GM12878 (cell line): ENCODE measurements around the gene SEZ6L2. TPM values are rescaled to one million over a fixed set of nuclear protein-coding genes. Genes with fewer than 3 reads are reported as not detected.

ENCODE experiments used
- ATF7 ChIP-seq: fragments of 450-650 bp; IDR thresholded peaks from 2 replicates; pipeline ENCODE4 v1.6.1; 2016; ENCODE audit warnings: low read depth, mild to moderate bottlenecking
- CHD1 ChIP-seq: IDR thresholded peaks from 2 replicates; pipeline ENCODE4 v1.6.1; 2012; ENCODE audit warnings: low read depth, low read length, improper control_type of control experiment
- EED ChIP-seq: sonication (generic); IDR thresholded peaks from 2 replicates; pipeline ENCODE4 v1.6.1; 2016; ENCODE audit warnings: antibody characterized with exemption, low read depth
- EGR1 ChIP-seq, 2 experiments: IDR thresholded peaks; 1 replicate in 1 of 2; 2 replicates in 1 of 2; pipeline ENCODE4 v1.6.1; 2011 to 2012; ENCODE audit warnings: low read depth in 2 of 2, low read length in 2 of 2, borderline replicate concordance in 1 of 2, mild to moderate bottlenecking in 1 of 2, moderate library complexity in 1 of 2
- EP300 ChIP-seq, 2 experiments: fragments of 150-350 bp in 1 of 2; IDR thresholded peaks; 2 replicates each; pipeline ENCODE4 v1.6.1; 2011 to 2012; ENCODE audit warnings: low read depth in 2 of 2, low read length in 2 of 2, borderline replicate concordance in 1 of 2, improper control_type of control experiment in 1 of 2, inconsistent platforms in 1 of 2; ENCODE audit not compliant: control insufficient read depth in 1 of 2
- GABPA ChIP-seq: IDR thresholded peaks from 2 replicates; pipeline ENCODE4 v1.6.1; 2014; ENCODE audit warnings: antibody characterized with exemption, low read depth, mild to moderate bottlenecking, inconsistent platforms
- GATAD2B ChIP-seq: fragments of 450-650 bp; conservative IDR thresholded peaks from 2 replicates; pipeline ENCODE4 v1.6.1; 2017; ENCODE audit warnings: low read depth, mild to moderate bottlenecking, moderate library complexity
- HDGF ChIP-seq: fragments of 450-650 bp; IDR thresholded peaks from 2 replicates; pipeline ENCODE4 v1.6.1; 2016; ENCODE audit warnings: antibody characterized with exemption
- MTA2 ChIP-seq: fragments of 450-650 bp; IDR thresholded peaks from 2 replicates; pipeline ENCODE4 v1.6.1; 2016; ENCODE audit warnings: low read depth, mild to moderate bottlenecking, moderate library complexity
- NR2C2 ChIP-seq: IDR thresholded peaks from 2 replicates; pipeline ENCODE4 v1.6.1; 2011; ENCODE audit warnings: borderline replicate concordance, low read depth; ENCODE audit not compliant: control insufficient read depth, insufficient read length
- NR2F1 ChIP-seq: fragments of 450-650 bp; conservative IDR thresholded peaks from 2 replicates; pipeline ENCODE4 v1.6.1; 2017; ENCODE audit warnings: mild to moderate bottlenecking
- NRF1 ChIP-seq: conservative IDR thresholded peaks from 2 replicates; pipeline ENCODE4 v1.6.1; 2011; ENCODE audit warnings: mild to moderate bottlenecking, low read depth, low read length, improper control_type of control experiment
- PML ChIP-seq: IDR thresholded peaks from 2 replicates; pipeline ENCODE4 v1.6.1; 2012; ENCODE audit warnings: low read length, inconsistent platforms
- SMAD5 ChIP-seq: IDR thresholded peaks from 2 replicates; pipeline ENCODE4 v1.6.1; 2016; ENCODE audit warnings: antibody characterized with exemption, low read depth
- SREBF2 ChIP-seq: IDR thresholded peaks from 2 replicates; pipeline ENCODE4 v1.6.1; 2012; ENCODE audit warnings: mild to moderate bottlenecking, low read length
- YY1 ChIP-seq: IDR thresholded peaks from 2 replicates; pipeline ENCODE4 v1.6.1; 2011; ENCODE audit warnings: low read depth, mild to moderate bottlenecking, low read length
- polyA plus RNA-seq, 11 experiments: library from polyadenylated mRNA; depleted of rRNA in 4 of 11; unstranded in 6 of 11; stranded (reverse) in 5 of 11; fragments of >200 nt; fragmentation: Nextera tagmentation in 4 of 11; fragmentation: Illumina TruSeq in 1 of 11; extraction: Ambion mirVana in 4 of 11; extraction: Trizol in 1 of 11; gene quantifications; 1 replicate in 1 of 11; 2 replicates in 10 of 11; pipeline versions ENCODE4 v1.2.1 to v1.2.3, GENCODE V29; 2011 to 2016; ENCODE audit warnings: inconsistent platforms in 2 of 11, missing spikeins in 2 of 11, low read depth in 1 of 11
- total RNA-seq, 4 experiments: library from RNA; depleted of rRNA in 3 of 4; stranded (reverse); fragments of >200 nt in 3 of 4; fragmentation: Illumina TruSeq in 1 of 4; extraction: Trizol in 1 of 4; gene quantifications; 2 replicates each; pipeline versions ENCODE4 v1.2.1 to v1.2.3, GENCODE V29; 2013 to 2021
- TF ChIP-seq, protein P1 (sequence below): fragments of 450-650 bp; IDR thresholded peaks from 2 replicates; pipeline ENCODE4 v1.6.1; 2017; ENCODE audit warnings: mild to moderate bottlenecking, moderate library complexity
- TF ChIP-seq, protein P2 (sequence below): fragments of 450-650 bp; IDR thresholded peaks from 2 replicates; pipeline ENCODE4 v1.6.1; 2017; ENCODE audit warnings: mild to moderate bottlenecking, moderate library complexity
- TF ChIP-seq, protein P3 (sequence below): IDR thresholded peaks from 2 replicates; pipeline ENCODE4 v1.6.1; 2012; ENCODE audit warnings: low read depth, low read length, improper control_type of control experiment

Gene SEZ6L2
- total and polyA plus RNA-seq, 10 of the 15 experiments (the other 5 are each of a cell fraction or from before 2014, with no cell fraction given), result 0.06 to 0.49 TPM; not detected in 8

DNA sequence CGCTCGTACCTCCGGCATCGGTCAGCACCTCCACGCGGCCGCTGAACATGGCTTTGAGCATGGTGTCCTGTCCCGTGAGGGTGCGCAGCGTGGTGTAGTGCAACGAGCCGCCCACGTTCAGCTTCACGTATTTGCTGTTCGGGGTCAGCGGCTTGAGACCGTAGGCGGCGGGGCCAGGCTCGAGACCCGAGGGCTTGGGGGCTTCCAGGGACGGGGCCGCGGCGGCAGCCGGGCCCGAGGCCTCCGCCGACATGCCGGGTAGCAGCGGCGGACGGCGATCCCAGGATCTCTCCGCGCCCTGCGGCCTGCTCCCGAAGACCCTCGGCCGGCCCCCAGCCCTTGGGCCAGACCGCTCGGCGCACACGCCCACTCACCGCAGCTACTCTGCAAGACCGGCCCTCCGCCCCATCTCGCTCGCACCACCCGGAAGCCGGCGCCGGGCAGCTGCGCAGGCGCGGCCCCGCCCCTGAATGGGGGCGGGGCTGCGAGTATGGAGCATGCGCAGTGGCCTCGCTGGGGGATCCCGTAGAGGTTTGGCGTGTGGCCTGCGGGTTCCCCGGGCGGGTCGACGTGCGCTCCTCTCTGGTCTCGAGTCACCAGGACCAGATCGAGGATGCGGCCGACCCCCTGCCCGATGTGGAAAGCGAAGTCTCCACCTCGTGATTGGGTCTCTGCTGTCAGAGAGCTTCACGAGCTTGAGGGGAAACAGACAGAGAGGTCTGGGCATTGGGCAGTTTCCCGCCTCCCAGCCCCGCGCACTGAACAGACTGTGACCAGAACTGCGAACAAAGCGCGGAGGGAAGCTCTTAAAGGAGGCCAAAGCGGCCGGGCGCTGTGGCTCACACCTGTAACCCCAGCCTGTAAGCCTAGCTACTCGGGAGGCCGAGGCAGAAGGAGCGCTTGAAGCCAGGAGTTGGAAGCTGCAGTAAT is 26.7 kb upstream of the SEZ6L2 start, which contains the start of gene KCTD13 (continued):
- TF ChIP-seq GATAD2B (peak; percentile 98), EGR1 (IDR thresholded peaks at IDR 0.05; ENCODE audit: borderline replicate concordance in 1 of 2, low read depth in 2 of 2, low read length in 2 of 2) (peak in 1 of 2 experiments; percentile 90; a peak in 2 of 3 replicates), ATF7 (no peak), SMAD5 (peak; percentile 83), EP300 (IDR thresholded peaks at IDR 0.05; ENCODE audit: borderline replicate concordance in 1 of 2, control insufficient read depth in 1 of 2, low read depth in 2 of 2, low read length in 2 of 2) (no peak), NR2C2 (no peak), GABPA (no peak), SREBF2 (no peak), CHD1 (no peak), MTA2 (0 out of 2 replicates have a peak, but pooled peaks have one; percentile 21), NRF1 (peak; percentile 83), YY1 (peak; percentile 30; the same call in 1 of the 2 replicates), NR2F1 (peak; percentile 90), HDGF (no peak), PML (no peak), EED (no peak; the same call in 1 of the 2 replicates)
- TF ChIP-seq, protein P1, sequence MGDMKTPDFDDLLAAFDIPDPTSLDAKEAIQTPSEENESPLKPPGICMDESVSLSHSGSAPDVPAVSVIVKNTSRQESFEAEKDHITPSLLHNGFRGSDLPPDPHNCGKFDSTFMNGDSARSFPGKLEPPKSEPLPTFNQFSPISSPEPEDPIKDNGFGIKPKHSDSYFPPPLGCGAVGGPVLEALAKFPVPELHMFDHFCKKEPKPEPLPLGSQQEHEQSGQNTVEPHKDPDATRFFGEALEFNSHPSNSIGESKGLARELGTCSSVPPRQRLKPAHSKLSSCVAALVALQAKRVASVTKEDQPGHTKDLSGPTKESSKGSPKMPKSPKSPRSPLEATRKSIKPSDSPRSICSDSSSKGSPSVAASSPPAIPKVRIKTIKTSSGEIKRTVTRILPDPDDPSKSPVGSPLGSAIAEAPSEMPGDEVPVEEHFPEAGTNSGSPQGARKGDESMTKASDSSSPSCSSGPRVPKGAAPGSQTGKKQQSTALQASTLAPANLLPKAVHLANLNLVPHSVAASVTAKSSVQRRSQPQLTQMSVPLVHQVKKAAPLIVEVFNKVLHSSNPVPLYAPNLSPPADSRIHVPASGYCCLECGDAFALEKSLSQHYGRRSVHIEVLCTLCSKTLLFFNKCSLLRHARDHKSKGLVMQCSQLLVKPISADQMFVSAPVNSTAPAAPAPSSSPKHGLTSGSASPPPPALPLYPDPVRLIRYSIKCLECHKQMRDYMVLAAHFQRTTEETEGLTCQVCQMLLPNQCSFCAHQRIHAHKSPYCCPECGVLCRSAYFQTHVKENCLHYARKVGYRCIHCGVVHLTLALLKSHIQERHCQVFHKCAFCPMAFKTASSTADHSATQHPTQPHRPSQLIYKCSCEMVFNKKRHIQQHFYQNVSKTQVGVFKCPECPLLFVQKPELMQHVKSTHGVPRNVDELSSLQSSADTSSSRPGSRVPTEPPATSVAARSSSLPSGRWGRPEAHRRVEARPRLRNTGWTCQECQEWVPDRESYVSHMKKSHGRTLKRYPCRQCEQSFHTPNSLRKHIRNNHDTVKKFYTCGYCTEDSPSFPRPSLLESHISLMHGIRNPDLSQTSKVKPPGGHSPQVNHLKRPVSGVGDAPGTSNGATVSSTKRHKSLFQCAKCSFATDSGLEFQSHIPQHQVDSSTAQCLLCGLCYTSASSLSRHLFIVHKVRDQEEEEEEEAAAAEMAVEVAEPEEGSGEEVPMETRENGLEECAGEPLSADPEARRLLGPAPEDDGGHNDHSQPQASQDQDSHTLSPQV, result no peak
- TF ChIP-seq, protein P2, sequence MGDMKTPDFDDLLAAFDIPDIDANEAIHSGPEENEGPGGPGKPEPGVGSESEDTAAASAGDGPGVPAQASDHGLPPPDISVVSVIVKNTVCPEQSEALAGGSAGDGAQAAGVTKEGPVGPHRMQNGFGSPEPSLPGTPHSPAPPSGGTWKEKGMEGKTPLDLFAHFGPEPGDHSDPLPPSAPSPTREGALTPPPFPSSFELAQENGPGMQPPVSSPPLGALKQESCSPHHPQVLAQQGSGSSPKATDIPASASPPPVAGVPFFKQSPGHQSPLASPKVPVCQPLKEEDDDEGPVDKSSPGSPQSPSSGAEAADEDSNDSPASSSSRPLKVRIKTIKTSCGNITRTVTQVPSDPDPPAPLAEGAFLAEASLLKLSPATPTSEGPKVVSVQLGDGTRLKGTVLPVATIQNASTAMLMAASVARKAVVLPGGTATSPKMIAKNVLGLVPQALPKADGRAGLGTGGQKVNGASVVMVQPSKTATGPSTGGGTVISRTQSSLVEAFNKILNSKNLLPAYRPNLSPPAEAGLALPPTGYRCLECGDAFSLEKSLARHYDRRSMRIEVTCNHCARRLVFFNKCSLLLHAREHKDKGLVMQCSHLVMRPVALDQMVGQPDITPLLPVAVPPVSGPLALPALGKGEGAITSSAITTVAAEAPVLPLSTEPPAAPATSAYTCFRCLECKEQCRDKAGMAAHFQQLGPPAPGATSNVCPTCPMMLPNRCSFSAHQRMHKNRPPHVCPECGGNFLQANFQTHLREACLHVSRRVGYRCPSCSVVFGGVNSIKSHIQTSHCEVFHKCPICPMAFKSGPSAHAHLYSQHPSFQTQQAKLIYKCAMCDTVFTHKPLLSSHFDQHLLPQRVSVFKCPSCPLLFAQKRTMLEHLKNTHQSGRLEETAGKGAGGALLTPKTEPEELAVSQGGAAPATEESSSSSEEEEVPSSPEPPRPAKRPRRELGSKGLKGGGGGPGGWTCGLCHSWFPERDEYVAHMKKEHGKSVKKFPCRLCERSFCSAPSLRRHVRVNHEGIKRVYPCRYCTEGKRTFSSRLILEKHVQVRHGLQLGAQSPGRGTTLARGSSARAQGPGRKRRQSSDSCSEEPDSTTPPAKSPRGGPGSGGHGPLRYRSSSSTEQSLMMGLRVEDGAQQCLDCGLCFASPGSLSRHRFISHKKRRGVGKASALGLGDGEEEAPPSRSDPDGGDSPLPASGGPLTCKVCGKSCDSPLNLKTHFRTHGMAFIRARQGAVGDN, result peak; percentile 86
- TF ChIP-seq, protein P3, sequence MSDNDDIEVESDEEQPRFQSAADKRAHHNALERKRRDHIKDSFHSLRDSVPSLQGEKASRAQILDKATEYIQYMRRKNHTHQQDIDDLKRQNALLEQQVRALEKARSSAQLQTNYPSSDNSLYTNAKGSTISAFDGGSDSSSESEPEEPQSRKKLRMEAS, result 0 out of 2 replicates have a peak, but pooled peaks have one; percentile 35
